Neural cell (in vitro differentiated cells): Measurements from ENCODE around the gene RGS10.

ENCODE experiments used
- CTCF ChIP-seq: fragments of 450-650 bp; IDR thresholded peaks from 2 replicates; pipeline ENCODE4 v1.5.1; 2014; ENCODE audit warnings: antibody characterized with exemption, mild to moderate bottlenecking, moderate library complexity; ENCODE audit not compliant: poor library complexity, severe bottlenecking
- EP300 ChIP-seq: fragments of 450-650 bp; conservative IDR thresholded peaks from 2 replicates; pipeline ENCODE4 v1.6.1; 2014; ENCODE audit warnings: antibody characterized with exemption, mild to moderate bottlenecking, moderate library complexity; ENCODE audit not compliant: poor library complexity, severe bottlenecking
- EZH2 ChIP-seq: fragments of 200-600, 300-800 bp; shearing (Covaris generic), sonication (generic); IDR thresholded peaks from 2 replicates; pipeline ENCODE4 v1.6.1; 2014; ENCODE audit warnings: antibody characterized with exemption, low read length, borderline replicate concordance, mild to moderate bottlenecking; ENCODE audit not compliant: insufficient read depth, poor library complexity, severe bottlenecking
- POLR2AphosphoS5 ChIP-seq: IDR thresholded peaks from 2 replicates; pipeline ENCODE4 v1.6.1; 2012

GRCh38 chr10:119498889-119499676, 43.4 kb downstream of the RGS10 start:
- TF ChIP-seq CTCF: no peak
- TF ChIP-seq EZH2: no peak
- TF ChIP-seq EP300: no peak
- TF ChIP-seq POLR2AphosphoS5: no peak
